Subcutaneous abdominal adipose tissue (tissue), 5 donors: Measurements from ENCODE around the gene RWDD1.

Experiments
- H3K27ac ChIP-seq: one replicate; pipeline ENCODE4 v1.7.0; 2013; ENCODE audit warnings: low read depth, mild to moderate bottlenecking, inconsistent platforms, low read length, moderate library complexity
- H3K27me3 ChIP-seq, 5 donors: one replicate each; pipeline ENCODE4 v1.7.0; 2013; ENCODE audit warnings: low read length in 5 of 5, inconsistent platforms in 1 of 5; ENCODE audit not compliant: control insufficient read depth in 5 of 5, insufficient read depth in 4 of 5
- H3K36me3 ChIP-seq, 5 donors: one replicate each; pipeline ENCODE4 v1.7.0; 2013; ENCODE audit warnings: low read length in 5 of 5; ENCODE audit not compliant: control insufficient read depth in 5 of 5, insufficient read depth in 5 of 5
- H3K4me1 ChIP-seq, 5 donors: one replicate each; pipeline ENCODE4 v1.7.0; 2013; ENCODE audit warnings: low read length in 5 of 5, mild to moderate bottlenecking in 3 of 5, moderate library complexity in 1 of 5; ENCODE audit not compliant: control insufficient read depth in 5 of 5, insufficient read depth in 5 of 5
- H3K4me3 ChIP-seq, 5 donors: one replicate each; pipeline ENCODE4 v1.7.0; 2013; ENCODE audit warnings: low read length in 5 of 5, low read depth in 1 of 5
- H3K9ac ChIP-seq, 5 donors: one replicate each; pipeline ENCODE4 v1.7.0; 2013; ENCODE audit warnings: low read length in 5 of 5, mild to moderate bottlenecking in 4 of 5, moderate library complexity in 3 of 5
- H3K9me3 ChIP-seq, 5 donors: one replicate each; pipeline ENCODE4 v1.7.0; 2013; ENCODE audit warnings: low read length in 5 of 5; ENCODE audit not compliant: control insufficient read depth in 5 of 5
- donor health status: healthy.
- donor health status: healthy.
- donor health status: healthy.
- donor health status: healthy.
- donor health status: healthy.

The RWDD1 gene

GRCh38 chr6:116557893-116558292, 13.4 kb upstream of the RWDD1 start:
- no peaks in the 10 kb centered on the region for H3K9me3 ChIP-seq
- no peaks in the 10 kb centered on the region for H3K36me3 ChIP-seq
- no peak overlapping the region for H3K9ac ChIP-seq
- H3K27ac ChIP-seq = no peak overlapping the region
- H3K27me3 ChIP-seq = peaks cover 0 to 5% (median 4%) of the 10 kb centered on the region in 5 donors
- H3K4me3 ChIP-seq = no peak overlapping the region
- peaks cover 0 to 4% (median 3%) of the 10 kb centered on the region in 5 donors for H3K4me1 ChIP-seq

DNA sequence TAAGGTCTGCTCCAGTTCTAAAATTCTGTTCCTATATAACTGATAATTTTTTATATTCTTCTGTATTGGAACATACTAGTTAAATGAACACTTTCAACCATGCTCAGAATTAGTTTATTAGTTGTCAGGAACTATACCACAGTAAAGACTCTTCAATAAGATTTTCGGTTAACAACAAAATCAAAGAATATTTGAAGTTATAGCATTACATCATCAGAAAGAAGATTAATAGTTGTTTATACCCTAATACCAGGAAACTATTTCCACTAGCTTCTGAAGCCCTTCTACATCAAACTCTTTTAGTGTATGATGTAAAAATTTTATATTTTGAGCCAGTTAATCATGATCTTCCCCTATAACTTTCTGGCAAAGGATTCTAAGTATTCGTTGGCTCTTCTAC, 11.2 kb upstream of the RWDD1 start:
- H3K4me3 ChIP-seq = no peak overlapping the region
- H3K36me3 ChIP-seq = no peaks in the 10 kb centered on the region
- no peaks in the 10 kb centered on the region for H3K9me3 ChIP-seq
- peaks cover under 1 to 10% (median 3%) of the 10 kb centered on the region in 5 donors for H3K4me1 ChIP-seq
- no peak overlapping the region for H3K27ac ChIP-seq
- H3K27me3 ChIP-seq = no peaks in the 10 kb centered on the region
- H3K9ac ChIP-seq = no peak overlapping the region

GRCh38 chr6:116561377-116562018, 9.8 kb upstream of the RWDD1 start:
- Histone ChIP-seq H3K9me3 (no peaks in the 10 kb centered on the region), H3K27me3 (no peaks in the 10 kb centered on the region), H3K4me1 (peaks cover 3 to 13% (median 7%) of the 10 kb centered on the region in 5 donors), H3K36me3 (no peaks in the 10 kb centered on the region), H3K4me3 (peak overlapping the region; percentile 29 to 58 (median 33)), H3K9ac (peak overlapping the region in 1 of 5 donors; percentile 32), H3K27ac (no peak overlapping the region)

DNA sequence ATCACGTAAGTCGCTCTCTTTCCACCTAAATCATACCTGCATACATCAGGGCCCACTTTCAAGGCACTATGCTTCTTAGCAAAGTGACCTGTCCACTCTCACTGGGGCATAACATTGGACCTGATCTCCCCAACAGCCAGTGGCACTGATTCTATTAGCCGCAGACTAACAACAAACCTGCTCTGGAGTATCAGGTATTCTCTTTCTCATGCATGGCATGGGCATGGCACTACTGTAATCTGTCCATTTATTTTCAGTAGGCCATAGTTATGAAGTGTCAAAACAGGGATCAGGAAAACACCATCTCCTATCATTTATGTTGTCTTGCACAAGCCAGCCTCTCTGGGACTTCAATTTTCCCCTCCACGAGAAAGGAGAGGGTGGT, 9.3 kb upstream of the RWDD1 start:
- Histone ChIP-seq H3K36me3 (no peaks in the 10 kb centered on the region), H3K27me3 (no peaks in the 10 kb centered on the region), H3K9me3 (no peaks in the 10 kb centered on the region), H3K27ac (no peak overlapping the region), H3K4me1 (peaks cover 3 to 13% (median 7%) of the 10 kb centered on the region in 5 donors), H3K9ac (no peak overlapping the region), H3K4me3 (no peak overlapping the region)

DNA sequence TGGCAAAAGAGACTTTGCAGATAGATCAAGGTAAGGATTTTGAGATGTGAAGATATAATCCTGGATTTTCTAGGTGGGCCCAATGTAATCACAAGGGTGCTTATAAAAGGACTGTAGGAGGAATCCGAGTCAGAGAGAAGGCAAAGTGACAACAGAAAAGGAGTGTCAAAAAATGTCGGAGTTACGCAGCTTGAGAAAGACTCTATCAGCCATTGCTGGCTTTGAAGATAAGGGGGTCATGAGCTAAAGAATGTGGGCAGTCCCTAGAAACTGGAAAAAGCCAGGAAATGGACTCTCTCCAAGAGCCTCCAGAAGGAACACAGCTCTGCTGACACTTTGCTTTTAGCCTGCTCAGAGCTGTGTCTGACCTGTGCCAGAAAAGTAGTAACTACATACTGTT, 8.7 kb upstream of the RWDD1 start:
- no peaks in the 10 kb centered on the region for H3K36me3 ChIP-seq
- peaks cover 3 to 13% (median 7%) of the 10 kb centered on the region in 5 donors for H3K4me1 ChIP-seq
- no peak overlapping the region for H3K27ac ChIP-seq
- H3K27me3 ChIP-seq = no peaks in the 10 kb centered on the region
- no peak overlapping the region for H3K9ac ChIP-seq
- no peaks in the 10 kb centered on the region for H3K9me3 ChIP-seq
- no peak overlapping the region for H3K4me3 ChIP-seq

DNA sequence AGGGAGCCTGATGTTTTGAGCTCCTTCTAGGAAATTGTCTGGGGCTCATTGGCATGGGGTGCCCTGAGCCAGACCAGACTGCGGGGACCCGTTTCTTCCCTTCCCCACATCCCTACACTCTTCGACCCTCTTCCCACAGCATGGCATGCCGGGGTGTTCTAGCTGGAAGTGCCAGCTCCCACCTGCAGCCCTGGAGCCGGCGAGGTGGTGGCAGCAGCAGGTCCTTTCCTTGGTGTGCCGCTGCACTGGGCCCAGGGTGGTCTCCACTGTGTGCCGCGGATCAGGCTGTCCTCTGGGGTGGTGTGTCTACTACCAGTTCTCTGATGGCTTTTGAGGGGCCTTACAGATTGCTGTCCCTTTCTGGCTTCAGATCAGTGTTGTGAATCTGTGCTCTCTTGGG, 7.5 kb upstream of the RWDD1 start:
- no peaks in the 10 kb centered on the region for H3K36me3 ChIP-seq
- peaks cover 3 to 13% (median 7%) of the 10 kb centered on the region in 5 donors for H3K4me1 ChIP-seq
- H3K9ac ChIP-seq = no peak overlapping the region
- no peak overlapping the region for H3K4me3 ChIP-seq
- H3K27ac ChIP-seq = no peak overlapping the region
- no peaks in the 10 kb centered on the region for H3K9me3 ChIP-seq
- no peaks in the 10 kb centered on the region for H3K27me3 ChIP-seq

DNA sequence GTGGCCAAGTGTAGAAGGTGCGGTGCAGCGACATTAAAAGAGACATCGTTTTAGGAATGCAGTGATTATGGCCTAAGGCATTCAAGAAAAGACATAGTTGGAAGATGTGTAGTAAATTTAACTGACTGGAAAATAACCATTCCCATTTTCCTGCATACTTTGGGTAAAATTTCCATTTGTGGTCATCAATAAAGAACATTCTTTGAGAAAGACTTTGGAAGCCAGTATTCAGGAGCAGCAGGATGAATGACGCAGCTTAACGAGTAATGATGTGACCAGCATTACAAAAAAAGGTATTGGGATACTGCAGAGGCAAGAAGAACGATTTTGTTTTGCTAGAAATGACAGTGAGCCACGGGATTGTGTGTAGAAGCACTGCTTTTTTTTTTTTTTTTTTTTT, 7.0 kb upstream of the RWDD1 start:
- Histone ChIP-seq H3K9me3 (no peaks in the 10 kb centered on the region), H3K36me3 (no peaks in the 10 kb centered on the region), H3K4me3 (no peak overlapping the region), H3K9ac (peak overlapping the region in 1 of 5 donors; percentile 62), H3K27ac (no peak overlapping the region), H3K27me3 (no peaks in the 10 kb centered on the region), H3K4me1 (peaks cover 3 to 13% (median 7%) of the 10 kb centered on the region in 5 donors)

DNA sequence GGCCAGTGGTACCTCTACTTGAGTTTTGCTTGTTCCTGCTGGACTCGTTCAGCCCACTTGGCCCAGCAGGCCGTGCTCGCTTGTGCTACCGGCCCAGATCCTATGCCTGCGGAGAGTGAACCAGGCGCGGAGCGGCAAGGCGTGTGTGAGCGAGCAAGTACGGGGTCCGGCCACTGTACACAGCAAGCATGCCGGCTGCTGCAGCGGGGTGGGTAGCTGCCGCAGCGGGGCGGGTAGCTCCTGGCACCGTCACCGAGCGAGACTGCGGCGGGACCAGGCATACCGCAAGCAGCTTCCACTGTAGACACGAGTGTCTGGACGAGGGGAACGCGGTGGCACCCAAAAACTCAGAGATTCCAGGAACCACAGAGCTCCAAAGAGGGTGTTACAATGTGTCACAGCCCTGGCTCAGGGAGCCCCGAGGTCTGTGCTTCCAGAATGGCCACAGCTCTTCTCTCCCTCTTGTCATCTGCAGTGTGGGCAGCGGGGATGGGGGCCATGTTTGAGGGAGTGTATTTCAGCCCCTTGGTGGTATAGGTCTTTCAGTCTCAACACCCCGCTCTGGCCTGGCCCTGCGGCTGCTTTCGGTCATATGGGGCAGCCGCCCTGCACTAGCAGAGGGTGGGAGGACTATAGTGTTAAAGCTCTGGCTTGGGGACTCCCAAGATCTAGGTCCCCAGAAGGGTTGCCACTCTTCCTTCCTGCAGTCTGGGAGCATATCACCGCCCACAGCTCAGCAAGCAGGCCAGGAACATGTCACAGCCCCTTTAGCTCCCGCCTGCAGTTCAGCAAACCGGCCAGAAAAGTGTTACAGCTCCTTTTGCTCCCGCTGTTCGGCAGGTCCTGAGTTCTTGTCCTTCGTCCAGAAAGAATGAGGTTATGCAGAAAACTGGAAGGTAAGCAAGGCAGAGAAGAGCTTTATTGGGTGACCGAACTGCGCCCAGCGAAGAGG, 6.1 kb upstream of the RWDD1 start:
- Histone ChIP-seq H3K9me3 (no peaks in the 10 kb centered on the region), H3K27ac (no peak overlapping the region), H3K36me3 (no peaks in the 10 kb centered on the region), H3K4me3 (peak overlapping the region; percentile 40 to 75 (median 56)), H3K27me3 (no peaks in the 10 kb centered on the region), H3K9ac (peak overlapping the region in 4 of 5 donors; percentile 50 to 65 (median 58)), H3K4me1 (peaks cover 3 to 16% (median 12%) of the 10 kb centered on the region in 5 donors)

DNA sequence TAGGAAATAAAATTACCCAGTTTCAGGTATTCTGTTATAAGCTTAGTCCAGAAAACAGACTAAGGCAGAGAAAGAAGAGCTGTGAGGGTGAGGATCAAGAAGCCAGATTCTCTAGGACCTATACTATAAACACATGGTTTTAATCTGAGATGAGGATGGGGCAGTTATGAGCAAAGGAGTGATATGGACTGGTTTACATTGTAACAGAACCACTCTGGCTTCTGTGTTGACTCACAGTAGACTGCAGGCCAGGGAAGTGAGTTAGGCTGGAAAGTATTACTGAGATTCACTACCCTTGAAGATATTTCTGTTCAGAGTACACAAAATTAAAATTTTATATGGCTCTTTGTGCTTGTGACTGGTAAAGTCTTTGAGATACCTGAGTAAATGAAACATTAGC, 3.2 kb upstream of the RWDD1 start:
- H3K27me3 ChIP-seq = no peaks in the 10 kb centered on the region
- no peaks in the 10 kb centered on the region for H3K9me3 ChIP-seq
- no peaks in the 10 kb centered on the region for H3K36me3 ChIP-seq
- H3K9ac ChIP-seq = no peak overlapping the region
- no peak overlapping the region for H3K4me3 ChIP-seq
- no peak overlapping the region for H3K27ac ChIP-seq
- H3K4me1 ChIP-seq = peaks cover 8 to 37% (median 29%) of the 10 kb centered on the region in 5 donors
